GM21529 (cell line): ENCODE measurements around the gene BMI1.
A peak's percentile ranks its signal among the peaks of the same experiment; 100 is the strongest.
"Not testable (repeated sequence)": the region's sequence is repeated elsewhere in the genome, so short reads cannot be mapped to it uniquely, and the experiment has no call there.

Experiments used
- ATAC-seq: cut with Tn5 transposase; IDR thresholded peaks from one replicate; pipeline ENCODE4 v1.9.1; 2021; ENCODE audit not compliant: unreplicated experiment

BMI1 gene

DNA sequence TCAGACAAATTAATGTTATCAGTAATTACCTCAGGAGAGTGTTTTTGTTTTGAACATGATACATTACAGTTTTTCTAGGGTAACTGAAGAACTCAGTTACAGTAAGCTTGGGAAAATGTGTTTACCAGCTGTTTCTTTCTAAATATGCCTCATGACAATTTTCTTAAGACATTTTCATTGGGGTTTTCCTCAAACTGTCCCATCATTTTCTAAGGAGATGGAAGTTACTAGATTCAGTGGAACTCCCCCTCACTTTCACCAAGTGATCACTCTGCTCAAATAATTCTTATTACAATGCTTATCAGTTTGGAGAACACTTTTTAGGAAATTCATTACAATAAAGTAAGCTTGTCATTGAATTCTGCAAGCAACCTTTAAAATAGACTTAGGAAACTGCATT is 18.0 kb downstream of the BMI1 start:
- no peak for ATAC-seq

DNA sequence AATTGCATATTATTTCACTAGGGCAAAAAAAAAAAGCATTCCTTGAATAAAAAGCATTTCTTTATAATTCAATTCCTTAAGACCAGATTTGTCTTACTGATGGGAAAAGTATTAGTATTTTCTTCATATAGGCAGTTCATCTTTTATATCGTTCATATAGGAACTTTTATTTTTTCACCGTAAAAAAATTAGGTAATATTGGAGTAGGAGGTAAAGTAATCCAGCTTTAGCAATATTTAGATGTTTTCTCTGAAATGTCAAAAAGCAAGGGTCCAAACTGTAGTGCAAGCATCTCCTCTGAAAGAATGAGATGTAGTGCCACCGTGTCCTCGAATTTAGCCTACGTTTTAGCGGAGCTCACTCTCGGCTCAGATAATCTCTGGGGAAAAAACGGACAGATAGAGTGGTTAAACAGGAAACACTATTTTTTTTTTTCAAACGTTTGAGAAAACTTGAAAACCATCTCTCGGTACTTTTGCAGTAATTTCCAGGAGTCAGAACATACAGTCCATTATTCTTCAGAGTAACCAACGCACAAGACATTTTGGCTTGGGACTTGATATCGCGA is 18.9 kb downstream of the BMI1 start:
- no peak for ATAC-seq

DNA sequence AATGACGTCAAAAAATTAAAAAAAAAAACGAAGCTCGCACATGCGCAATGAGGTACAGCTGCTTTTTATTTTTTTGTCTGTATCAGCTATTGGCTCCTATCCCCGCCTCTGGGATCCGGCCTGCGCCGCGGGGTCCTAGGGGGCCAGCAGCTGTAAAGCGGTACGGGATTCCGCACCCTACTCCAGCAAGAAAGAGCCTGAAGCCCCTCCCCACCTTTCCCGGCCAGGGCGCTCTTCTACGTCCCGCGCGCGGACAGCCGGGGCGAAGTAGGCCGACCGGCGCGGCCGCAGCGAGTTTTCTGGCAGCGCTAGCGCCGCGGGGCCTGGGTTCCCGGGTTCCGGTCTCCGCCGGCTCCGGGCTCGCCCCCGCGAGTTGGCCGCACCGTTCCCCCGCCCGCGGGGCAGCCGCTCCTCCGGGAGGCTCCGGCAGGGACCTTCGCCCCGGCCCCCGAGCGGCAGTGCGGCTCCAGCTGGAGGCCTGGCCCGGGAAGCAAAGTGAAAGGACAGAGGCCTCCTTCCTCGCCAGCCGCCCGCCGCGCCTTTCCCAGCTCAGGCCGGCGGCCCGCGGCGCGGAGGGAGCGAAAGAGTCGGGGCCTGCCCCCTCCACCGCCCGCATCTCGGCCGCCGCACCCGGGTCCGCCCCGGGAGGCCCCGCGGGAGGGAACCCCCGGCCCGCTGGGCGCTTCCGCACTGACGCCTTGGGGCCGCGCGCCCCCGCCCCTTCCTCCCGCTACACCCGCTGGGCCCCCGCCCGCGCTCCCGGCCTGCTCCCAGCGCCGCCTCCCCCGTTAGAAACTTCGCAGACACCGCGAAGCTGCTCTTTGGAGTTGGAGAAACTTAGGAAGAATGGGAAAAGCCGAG is 19.7 kb downstream of the BMI1 start:
- peak; percentile 48 for ATAC-seq

DNA sequence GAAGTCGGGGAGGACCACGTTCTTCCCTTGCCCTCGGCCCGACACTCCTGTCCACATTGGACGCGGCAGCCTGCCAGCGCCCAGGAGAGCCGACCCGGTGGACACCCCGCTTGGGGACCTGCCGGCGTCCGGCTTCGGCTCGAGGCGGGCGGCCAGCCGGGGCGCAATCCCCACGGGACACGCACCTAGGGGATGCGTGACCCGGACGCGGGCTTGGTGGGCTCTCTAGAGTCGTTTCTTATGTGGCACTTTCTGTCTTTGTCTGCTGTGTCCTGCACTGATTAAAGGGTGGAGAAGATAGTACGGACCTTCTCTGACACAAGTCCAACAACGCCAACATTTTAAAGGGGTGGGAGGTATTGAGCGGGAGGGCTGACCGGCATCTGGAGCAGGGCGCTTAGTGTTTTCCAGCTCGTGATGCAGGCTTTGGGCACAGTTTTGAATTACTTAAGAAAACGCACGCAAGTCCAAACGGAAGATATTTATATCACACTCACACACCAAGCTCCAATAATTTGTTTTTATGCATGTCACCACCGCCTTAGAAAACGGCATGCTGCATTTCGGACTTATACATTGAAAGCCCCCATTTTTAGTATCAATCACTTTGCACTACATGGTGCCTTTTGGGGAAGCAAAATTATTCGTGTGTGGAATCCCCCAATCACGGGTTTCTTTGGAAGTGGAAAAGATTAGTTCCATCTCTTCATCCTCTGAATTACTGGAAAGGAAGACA is 20.5 kb downstream of the BMI1 start:
- peak; percentile 16 for ATAC-seq

DNA sequence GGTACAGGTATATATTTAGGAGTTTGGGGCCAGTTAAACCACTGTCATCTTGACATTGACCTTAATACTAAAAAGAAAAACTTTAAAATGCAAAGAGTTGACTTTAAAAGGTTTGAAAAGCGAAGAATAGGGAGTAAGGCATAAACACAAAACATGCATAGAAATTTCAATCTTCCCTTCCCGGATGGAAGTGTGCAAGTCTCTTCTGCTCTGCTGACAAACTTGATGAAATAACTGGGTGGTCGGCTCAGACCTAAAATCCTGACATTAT is 21.0 kb downstream of the BMI1 start:
- no peak for ATAC-seq

DNA sequence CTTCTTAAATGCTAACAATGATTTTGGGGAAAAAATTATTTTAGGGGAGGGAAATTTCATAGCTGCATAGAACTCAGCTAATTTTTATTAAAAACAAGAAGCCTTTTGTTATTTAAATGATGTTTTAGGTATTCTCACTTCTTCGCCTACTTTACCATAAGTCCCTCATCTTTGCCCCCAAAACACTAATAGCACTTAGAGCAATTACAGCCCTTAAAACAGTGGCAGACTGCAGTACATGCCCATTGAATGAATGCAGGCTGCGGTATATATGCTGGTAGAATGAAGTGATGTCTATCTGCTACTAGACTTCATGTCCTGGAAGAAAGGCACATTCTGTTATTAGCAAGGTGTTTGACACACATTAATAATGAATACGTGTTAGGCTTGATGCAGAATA is 21.5 kb downstream of the BMI1 start:
- ATAC-seq: no peak

DNA sequence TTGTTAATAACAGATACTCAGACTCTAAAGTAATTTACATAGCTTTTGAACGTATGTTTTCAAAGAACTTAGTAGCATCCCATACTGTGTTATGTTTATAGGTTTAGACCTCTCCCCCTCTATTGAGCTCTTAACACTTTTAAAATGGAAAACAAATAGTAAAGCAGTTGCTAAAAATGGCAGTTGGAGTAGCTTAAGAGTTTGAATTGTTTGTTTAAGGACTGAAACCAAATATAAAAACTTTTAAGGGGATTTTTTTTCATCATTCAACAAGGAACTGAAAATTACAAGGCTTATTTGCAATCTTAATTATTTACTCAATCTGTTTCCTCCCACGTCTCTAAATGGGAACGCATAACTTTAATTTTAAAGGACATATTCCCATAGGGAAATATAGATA is 22.8 kb downstream of the BMI1 start:
- ATAC-seq: no peak

DNA sequence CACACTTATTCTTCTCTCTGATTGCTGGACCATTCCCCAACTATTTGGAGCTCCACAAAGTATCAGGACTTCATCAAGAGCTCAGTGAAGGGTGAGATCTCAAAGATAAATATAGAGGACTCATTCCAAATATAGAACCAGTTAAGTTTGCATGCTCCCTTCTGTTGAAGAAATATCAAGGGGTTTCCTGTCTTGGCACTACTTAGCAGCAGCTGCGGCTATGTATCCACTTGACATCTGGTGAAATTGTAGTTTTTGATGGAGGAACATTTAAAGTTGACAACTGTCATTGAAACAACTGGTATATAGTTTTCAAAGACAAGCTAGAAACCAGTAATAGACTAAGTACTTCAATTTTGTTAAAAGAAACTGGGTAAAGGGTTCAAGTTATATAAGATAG is 23.4 kb downstream of the BMI1 start:
- no peak for ATAC-seq

DNA sequence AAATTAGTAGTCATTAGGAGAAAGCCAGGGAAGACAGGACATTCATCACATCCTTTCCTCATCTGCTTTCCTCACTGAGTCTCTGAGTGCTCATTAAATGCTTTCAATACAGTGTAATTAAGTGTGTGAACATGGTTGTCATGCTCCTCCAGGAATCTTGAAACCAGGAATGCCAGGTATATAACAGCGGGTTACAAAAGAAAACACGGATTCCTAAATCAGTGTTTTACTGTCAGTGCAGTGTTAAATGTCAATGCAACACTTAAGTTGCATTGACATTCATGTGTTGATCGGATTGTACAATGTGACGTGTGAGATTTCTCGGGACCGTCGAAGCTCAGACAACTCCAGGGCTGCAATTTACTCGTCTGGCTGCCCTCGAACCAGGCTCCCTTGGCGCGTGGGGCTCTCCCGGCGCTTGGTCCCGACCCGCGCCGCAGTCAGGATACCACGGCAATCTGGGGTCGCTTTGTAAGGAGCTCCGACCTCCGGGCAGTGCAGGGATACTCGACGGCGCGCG is 23.9 kb downstream of the BMI1 start:
- no peak for ATAC-seq

DNA sequence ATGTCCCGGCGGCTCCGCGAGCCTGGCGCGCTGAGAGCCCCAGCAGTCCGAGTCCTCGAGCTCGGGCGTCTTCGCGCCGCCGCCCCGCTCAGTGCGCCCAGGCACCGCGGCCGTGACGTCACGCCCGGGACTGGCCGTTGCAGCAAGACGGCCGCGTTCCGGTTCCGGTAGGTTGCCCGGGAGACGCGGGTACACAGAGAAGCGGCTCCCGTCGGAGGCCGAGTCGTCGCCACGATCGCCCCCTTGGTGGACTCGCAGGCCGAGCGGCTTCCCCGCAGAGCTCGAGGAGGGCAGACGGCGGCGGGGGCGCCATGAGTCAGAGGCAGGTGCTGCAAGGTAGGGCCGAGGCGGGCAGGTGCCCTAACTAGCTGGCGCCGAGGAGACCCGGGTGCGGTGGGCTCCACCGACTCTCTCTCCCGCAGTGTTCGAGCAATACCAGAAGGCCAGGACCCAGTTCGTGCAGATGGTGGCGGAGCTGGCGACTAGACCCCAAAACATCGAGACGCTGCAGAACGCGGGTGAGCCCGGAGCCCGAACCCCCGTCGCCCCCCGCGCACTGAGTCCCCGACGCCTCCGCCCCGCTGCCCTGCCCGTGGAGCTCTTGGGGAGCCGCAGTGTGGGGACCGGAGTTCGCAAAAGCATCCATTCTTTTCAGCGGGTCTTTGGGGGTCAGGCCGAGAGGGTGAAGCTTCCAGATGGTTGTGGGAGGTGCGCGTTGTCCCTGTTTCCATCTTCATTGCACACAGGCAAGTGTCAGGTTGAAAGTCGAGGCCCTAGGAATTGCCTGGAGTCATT is 24.6 kb downstream of the BMI1 start, which contains the start of gene SPAG6:
Gene SPAG6 (plus strand): TSS at position 196 of the 795 bp plus-strand sequence. CDS start 116 bp downstream, at position 312.
- no peak for ATAC-seq

DNA sequence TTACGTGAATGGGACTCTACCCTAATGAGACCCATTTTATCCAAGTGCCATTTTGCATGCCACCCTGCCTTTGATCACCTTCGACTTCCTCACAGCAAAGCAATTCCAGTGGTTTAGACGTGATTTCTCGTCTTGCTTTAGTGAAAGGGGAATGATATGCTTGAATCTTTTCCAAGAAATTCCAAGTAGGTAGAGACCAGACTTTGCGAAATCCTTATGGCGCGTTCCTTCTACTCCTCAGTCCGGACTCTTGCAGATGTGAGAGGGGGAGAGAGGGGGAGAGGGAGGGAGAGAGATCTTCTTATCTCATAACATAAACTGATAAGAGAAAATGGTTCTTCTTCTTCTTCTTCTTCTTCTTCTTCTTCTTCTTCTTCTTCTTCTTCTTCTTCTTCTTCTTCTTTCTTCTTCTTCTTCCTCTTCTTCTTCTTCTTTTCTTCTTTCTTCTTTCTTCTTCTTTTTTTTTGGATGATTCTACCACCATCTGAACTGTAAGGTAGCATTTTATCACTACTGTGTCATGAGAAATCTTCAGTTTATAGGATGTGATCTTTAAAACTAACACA is 25.3 kb downstream of the BMI1 start:
- ATAC-seq: no peak

DNA sequence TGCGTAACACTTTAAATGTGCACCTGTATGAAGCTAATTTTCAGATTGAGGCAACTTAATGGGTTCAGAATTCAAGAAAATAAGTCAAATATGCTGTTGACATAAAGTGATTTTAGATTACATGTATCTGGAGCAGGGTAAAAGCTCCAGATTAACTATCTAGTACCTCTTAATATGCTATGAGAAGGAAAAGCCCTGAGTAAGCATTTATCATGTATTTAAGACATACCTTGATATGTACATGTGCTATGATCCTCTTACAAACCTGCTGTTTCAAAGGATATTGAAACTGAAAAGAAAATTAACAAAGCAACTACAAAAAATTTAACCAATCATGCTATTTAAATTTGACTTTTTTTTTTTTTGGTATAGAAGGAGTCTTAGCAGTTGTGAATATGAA is 28.9 kb downstream of the BMI1 start:
- ATAC-seq: no peak

DNA sequence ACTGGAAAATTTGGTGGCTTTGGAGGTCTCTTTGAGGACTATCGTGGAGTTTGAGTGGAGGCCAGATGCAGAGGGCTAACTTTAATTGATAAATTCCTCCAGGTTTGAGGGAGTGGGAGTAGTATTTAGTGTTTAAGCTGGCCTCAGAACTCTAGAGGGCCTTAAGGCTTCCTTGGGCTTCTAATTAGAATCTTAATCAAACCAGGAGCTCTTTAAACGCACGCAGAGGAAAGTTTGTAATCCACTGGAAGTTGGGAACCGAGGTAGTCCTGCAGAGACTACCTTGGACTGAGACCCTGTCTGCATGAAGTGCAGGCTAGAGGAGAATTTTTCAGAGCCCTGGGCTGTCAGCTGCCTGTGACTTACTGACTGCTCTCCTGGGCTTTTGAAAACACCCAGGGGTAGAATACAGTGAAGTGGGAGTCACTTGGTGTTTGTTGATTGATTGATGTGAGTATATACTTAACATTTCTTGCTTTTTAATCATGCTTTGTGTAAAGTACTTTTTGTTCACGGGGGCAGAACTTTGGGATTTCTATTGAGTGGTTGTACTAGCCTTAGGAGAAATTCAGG is 30.3 kb downstream of the BMI1 start:
- no peak for ATAC-seq

DNA sequence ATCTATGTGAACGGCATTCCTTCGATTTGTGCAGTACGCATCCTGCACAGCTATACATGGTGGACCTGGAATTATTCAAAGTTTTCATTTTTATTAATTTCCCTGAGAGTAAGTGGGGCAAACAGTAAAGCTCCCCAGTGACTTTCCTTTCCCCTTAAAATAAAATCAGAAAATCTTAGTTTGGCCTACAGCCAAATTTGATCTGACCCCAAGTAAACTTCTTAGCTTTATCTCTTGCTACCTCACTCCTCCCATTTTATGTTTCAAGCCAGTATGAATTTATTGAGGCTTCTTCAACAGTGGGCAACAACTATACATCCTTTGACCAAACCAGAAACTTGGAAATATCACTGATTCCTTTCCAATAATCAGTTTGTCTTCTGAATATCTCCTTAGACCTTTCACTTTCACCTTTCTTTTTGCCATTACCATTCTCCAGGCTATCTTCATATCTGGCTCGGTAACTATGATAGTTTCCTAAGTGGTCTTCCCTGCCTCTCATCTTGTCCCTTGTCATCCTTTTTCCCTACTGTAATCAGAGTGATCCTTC is 35.5 kb downstream of the BMI1 start:
- ATAC-seq: no peak

DNA sequence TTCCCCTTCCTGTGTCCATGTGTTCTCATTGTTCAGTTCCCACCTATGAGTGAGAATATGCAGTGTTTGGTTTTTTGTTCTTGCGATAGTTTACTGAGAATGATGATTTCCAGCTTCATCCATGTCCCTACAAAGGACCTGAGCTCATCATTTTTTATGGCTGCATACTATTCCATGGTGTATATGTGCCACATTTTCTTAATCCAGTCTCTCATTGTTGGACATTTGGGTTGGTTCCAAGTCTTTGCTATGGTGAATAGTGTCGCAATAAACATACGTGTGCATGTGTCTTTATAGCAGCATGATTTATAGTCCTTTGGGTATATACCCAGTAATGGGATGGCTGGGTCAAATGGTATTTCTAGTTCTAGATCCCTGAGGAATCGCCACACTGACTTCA is 36.9 kb downstream of the BMI1 start:
- ATAC-seq: not testable (repeated sequence)

DNA sequence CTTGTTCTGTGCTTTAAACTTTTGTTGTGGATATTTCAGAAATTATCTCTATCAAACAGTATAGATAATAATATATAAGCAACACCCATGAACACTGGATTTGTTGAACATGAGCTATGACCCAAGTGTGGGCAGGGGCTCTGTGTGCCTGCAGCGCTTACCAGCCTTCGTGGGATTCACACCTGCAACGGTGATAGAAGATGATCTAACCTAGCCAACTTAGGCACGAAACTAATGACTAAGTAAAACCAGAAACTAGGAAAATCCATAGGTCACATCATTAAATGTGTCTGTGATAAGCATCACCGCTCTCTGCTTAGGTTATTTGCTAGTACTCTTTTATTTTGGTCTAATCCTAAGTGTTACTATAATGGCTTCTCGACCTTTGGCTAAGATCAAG is 42.4 kb downstream of the BMI1 start:
- no peak for ATAC-seq

DNA sequence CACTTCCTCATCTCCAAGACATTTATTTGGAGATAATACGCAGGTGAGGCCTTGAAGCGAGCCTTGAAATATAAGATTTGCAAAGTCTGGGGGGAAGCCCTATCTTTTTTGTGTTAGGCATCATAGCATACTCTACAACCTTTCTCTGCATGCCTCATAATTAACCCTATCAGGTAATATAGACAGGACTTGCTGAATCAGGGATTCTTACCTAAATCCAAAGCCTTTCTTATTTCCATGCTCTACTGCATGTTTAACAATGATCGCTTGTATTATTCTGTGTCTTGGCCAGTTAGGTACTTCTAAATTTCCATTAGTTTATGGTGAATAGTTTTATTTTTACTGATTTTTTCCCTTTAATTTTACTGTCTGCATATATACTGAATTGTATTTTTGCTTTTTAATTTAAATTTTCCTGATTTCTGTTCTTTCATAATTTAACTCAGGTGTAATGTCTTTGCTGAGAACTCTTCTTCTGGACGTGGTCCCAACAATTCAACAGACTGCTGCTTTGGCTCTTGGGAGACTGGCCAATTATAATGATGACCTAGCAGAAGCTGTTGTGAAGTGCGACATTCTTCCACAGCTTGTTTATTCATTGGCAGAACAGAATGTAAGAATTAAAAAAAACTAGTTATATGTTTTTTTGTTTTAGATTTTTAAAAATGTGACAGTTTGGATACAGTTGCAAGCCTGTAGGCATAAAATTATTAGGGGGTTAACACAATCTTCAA is 43.7 kb downstream of the BMI1 start:
- no peak for ATAC-seq

DNA sequence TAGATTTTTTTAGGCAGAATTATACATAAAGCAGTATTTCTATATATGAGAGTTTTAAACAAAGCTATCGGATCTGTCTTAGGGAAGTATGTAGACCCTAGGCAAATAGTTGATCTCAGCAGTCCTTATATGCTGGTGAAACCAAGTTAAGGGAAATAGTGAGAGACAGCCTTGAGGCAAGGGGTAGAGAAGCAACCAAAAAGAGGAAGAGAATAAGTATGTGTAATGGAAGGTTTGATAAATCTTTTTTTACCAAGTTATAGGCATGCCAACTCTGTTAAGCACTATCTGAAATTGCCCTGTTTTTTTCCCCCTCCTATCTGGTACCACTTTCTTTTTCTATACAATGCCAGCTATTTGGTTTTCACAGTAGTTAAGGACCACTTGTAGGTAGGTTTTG is 44.3 kb downstream of the BMI1 start:
- ATAC-seq: peak; percentile 64

DNA sequence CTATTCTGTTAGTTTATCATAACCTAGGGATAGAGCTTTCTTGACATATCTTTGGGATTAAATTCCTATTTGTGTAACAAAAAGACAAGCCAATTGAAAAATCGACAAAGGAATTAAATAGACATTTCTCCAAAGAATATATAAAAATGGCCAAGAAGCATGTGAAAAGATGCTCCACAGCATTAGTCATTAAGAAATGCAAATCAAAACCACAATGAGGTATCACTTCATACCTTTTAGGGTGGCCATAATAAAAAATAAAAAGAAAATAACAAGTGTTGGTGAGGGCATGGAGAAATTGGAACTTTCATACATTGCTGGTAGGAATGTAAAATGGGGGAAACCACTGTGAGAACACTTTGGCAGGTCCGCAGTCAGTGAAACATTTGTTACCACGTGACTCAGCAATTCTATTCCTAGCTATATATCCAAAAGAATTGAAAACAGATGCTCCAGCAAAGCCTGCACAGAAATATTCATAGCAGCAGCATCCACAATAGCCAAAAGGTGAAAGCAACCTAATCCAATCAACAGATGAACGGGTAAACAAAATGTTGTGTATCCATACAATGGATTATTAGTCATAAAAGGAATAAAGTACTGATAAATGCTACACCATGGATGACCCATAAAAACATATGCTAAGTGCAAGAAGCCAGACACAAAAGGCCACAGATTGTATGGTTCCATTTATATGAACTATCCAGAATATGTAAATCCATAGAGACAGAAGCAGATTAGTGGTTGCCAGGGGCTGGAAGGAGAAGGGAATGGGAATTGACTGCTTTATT is 44.9 kb downstream of the BMI1 start:
- no peak for ATAC-seq
